HPDE6-E6E7 (cell line): Measurements from ENCODE around the gene CDK14.
"Not testable (repeated sequence)": the region's sequence is repeated elsewhere in the genome, so short reads cannot be mapped to it uniquely, and the experiment has no call there.

Experiments used
- DNase-seq: peaks from one replicate; pipeline ENCODE4 v3.0.0; 2011; ENCODE audit warnings: missing footprints; ENCODE audit errors: extremely low spot score

The CDK14 gene

DNA sequence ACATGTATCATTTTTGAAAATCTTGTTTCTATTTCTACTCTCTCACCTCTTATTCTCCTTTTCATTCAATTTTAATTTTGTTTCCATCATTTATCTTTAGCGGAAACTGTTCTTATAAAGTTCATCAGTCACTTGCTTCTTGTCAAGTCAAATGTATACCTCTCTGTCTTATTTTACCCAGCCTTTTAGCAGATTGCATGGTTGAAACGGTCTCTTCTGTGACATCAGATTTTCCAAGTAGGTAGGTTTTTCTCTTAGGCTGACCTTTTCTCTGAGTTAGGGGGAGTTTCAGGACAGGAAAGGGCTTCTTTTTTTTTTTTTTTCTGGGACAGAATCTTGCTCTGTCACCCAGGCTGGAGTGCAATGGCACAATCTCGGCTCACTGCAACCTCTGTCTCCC, 195.5 kb downstream of the CDK14 start:
- no peak for DNase-seq

DNA sequence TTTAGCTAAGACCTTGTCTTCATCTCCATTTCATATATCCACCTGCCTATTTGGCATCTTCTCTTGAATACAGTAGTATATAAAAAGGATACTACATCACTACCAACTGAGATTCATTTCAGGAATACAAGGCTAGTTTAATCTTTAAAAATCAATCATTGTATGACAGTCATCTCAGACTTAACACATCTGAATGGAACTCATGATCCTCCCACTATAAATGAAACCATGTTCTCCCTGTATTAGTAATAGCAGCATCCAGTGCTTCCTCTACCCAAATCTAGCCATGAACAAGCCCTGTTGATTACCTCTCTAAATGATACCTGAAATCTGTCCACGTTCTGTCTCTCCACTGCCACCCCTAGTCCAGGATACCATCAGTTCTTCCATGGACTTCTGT, 196.2 kb downstream of the CDK14 start:
- DNase-seq: no peak

DNA sequence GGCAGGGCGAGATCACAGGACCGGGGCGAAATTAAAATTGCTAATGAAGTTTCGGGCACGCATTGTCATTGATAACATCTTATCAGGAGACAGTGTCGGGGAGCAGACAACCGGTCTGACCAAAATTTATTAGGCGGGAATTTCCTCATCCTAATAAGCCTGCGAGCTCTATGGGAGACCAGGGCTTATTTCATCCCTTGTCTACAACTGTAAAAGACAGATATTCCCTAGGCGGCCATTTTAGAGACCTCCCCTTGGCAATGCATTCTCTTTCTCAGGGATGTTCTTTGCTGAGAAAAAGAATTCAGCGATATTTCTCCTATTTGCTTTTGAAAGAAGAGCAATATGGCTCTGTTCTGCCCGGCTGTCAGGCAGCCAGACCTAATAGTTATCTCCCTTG, 198.1 kb downstream of the CDK14 start:
- DNase-seq: not testable (repeated sequence)

DNA sequence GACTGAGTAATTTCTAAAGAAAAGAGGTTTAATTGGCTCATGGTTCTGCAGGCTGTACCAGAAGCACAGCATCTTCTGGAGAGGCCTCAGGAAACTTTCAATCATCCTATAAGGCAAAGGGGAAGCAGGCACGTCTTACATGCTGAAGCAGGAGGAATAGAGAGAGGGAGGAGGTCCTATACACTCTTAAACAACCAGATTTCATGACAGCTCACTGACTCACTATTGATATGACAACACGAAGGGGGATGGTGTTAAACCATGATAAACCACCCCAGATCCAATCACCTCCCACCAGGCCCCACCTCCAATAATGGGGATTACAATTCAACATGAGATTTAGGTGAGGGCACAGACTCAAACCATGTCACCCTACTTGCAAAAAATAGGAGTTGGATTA, 201.5 kb downstream of the CDK14 start:
- no peak for DNase-seq

DNA sequence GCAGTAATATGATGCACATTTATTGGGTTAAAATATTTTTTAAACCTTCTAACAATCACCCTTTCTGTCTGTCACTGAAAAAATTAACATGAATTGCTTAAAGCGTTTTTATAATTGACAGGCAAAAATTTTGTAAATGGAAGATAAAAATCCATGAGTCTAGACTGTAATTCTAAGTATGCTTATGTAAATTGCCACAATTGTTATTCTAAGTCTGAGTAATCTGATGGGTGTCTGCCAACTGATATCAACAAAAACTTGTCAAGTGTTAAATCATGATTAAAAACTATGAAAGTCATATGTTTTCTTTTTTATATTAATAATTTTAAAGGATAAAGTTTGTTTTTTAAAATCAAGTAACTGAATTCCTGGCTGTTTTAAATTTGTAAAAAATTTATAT, 208.2 kb downstream of the CDK14 start:
- DNase-seq: no peak

DNA sequence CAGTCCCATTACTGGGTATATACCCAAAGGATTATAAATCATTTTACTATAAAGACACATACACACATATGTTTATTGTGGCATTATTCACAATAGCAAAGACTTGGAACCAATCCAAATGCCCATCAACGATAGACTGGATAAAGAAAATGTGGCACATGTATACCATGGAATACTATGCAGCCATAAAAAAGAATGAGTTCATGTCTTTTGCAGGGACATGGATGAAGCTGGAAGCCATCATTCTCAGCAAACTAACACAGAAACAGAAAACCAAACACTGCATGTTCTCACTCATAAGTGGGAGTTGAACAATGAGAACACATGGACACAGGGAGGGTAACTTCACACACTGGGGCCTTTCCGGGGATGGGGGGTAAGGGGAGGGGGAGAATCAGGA, 219.4 kb downstream of the CDK14 start:
- not testable (repeated sequence) for DNase-seq

DNA sequence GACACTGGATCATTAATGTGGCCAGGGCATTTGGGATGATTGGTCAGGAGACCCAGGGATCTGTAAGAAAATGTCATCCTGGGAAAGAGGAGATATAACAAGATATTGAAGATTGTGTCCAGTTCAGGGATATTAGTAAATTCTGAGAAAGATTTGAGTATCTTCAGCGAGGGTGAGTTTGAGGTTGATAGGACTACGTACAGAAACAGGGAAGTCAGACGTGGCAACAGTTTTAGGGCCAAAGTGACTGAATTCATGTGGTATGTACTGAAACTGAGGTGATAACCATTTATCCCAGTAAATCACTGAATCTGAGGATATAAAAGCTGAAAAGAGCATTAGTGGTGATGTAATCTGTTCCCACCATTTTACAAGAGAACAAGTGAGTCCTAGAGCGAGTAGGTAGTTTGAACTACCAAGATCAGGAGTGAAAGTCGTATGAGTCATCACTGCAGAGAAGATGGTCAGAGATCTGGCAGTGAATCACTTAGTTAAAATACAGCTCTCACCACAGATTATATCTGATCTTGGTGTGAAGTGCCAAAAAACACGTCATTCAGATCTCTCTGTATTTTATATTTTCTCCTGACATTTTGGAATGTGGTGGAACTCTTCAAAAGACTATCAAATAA, 220.5 kb downstream of the CDK14 start:
- DNase-seq: peak; percentile 71

DNA sequence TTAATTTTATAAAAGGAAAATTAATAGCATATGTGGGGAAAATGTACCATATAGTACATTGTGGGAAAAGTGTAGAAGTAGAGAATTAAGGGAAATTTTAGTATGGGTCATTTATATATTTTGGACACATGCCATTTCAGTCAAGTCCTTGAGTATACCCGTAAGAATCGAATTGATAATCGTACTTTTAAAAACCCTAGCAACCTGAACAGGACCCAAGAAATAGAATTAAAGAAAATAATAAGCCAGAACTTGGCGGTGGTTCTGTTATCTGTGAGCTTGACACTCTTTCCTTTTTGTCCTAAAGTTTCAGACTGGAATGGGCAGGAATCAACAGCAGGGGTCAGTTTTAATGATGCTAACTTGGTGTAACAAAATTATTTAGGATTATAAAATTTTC, 221.0 kb downstream of the CDK14 start:
- no peak for DNase-seq

DNA sequence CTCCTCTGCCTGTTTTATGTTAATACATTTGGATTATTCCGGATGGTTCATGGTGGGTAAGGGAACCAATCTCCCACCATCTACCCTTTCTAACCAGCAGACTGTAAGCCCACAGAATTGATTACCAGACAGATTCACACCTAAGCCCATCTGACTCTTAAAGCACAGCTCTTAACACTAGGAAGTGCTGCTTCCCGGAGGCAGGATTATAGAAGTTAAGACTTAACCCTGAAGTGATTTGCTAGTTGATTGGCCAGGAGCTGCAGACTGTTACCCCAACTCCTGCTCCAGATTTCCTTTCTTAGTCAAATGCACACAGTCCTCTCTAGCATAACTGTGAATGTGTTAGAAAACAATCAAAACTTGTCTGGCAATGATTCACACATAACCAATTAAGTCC, 221.7 kb downstream of the CDK14 start:
- no peak for DNase-seq

DNA sequence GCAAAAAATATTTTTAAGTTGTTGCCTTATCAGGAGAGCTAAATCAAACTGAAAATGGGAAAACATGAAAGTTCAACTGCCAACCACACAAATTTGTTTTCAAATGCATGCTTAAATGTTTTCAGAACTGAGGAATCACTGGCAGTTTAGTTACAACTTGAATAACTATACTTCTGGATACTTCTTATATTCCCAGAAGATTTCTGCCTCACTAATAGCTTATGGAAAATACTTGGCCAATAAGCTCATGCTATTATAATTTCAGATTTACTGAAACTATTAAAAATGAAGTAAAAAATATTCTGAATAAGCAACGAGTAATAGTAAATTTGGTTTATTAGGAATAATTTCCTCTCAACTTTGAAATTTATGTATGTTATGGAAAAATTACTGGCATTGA, 222.2 kb downstream of the CDK14 start:
- no peak for DNase-seq

DNA sequence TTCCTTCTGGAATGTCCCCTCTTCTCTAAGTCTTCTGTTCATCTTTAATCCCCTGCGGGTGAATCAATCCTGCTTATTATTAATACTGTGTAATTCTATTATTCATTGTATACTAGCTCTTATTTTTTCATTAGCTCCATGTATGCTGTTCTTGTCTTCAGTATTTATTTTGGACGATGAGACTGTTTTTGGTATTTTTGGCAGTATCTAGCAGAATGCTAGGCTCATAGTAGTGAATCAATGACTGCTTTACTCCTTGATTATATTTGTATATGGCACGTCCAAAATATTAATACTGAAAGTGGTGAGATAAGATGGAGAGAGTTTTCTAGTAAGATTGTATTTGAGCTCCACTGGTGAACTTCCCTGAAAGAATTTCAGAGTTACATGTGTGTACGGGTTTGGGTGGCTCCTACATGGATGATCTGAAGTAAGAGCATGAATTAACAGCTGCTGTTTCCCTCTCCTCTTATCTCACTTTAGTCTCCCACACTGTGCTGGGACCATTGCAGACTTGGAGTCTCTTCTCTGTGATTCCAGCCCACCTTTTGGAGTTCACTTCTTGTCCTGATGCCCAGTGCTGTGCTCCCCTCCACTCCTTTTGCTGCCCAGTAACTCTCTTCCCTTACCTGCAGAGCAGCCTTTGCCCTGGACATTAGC, 226.0 kb downstream of the CDK14 start:
- no peak for DNase-seq

DNA sequence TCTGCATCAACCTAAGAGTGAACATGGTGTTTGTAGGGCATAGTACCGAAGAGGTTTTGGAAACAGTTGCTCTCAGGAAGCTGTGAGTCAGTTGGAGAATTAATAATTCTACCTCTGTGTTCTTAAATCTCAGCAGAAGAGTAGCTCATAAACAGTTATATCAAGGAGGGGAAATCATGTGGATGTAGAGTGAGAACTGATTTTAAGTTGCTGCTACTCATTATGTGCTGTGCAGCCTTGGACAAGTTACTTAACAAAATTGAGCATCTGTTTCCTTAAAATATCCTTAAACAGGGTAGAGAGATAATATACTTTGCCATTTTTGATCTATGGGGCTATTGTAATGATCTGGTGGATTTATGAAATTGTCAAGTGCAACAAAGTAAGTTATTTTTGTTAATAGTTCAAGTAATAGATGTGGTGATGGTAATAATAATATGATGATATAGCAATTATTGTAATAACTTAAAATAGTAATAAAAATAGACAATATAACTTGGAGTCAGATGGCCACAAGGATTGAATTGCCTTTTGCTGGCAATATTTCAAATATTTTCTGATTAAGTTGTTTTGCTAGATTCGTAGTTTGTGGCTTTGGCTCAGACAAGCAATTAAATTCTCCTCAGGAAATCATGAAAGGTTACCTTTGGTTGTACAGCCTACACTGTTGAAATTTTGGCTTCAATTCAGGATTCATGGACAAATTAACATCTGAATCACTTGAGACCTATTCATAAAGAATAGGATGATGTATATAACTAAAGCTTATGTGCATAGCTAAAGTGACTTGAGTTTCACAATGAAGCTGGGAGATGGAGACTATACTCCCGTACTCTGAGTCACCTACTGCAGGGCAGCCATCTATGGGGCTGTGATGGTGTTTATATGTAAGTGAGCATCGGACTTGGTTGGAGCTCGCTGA, 228.5 kb downstream of the CDK14 start:
- DNase-seq: peak; percentile 19

DNA sequence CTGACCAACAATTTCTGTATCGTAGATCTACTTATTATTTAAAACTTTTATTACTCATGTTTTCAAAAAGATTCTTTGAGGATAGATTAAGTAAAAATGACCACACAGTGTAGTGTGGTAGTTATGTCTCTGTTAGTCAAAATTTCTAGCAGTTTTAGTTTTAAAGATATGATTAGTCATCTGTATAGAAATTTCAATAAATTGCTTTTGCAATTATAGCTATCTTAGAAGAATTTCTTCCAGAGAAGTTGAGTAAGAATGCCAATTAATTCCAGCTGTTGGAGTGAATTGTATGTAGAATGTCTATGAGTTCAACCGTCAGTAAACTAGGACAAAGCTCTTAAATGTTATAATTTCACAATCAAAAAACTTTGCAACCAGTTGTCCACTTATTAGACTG, 229.7 kb downstream of the CDK14 start:
- no peak for DNase-seq

DNA sequence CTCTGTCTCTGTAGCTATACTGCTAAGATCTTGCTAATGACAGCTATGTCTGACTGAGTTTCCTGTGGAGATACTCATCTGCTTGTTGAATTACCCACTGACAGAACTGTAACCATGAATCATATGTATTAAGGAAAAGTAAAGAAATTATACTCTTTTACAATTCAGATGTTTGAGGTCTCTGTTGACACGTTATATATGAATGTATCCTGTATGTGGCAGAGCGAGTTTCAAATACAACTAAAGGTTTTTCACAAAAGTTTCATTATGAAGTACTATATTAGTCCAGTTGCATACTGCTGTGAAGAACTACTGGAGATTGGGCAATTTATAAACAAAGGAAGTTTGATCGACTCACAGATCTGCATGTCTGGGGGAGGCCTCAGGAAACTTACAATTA, 232.5 kb downstream of the CDK14 start:
- DNase-seq: no peak

DNA sequence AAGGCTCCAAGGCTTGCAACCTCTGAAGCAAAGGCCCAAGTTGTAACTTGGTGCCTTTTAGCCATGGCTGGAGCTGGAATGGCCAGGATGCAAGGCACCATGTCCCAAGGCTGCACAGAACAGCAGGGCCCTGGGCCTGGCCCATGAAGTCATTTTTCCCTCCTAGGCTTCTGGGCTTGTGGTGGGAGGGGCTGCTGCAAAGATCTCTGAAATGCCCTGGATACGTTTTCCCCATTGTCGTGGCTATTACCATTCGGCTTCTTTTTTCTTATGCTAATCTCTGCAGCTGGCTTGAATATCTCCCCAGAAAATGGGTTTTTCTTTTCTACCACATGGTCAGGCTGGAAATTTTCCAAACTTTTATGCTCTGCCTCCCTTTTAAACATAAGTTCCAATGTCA, 234.2 kb downstream of the CDK14 start:
- no peak for DNase-seq

DNA sequence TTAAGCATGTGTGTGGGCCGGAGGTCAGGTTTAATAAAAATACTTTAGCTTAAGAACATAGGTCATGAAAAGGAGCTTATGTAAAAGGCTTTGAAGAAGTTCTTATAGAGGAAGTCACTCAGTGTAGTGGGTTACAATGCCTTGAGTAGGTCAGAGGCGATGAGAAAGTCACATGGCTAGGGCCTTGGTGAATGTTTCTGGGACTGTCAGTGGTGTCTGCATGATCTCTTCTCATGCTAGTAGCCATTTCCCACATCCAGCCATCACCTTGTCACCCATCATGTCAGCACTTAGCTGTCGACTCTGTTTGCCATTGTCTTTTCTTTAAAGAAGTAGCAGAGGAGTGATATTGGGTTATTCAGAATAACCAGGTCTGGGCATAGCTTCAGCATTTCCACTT, 236.6 kb downstream of the CDK14 start:
- DNase-seq: no peak

DNA sequence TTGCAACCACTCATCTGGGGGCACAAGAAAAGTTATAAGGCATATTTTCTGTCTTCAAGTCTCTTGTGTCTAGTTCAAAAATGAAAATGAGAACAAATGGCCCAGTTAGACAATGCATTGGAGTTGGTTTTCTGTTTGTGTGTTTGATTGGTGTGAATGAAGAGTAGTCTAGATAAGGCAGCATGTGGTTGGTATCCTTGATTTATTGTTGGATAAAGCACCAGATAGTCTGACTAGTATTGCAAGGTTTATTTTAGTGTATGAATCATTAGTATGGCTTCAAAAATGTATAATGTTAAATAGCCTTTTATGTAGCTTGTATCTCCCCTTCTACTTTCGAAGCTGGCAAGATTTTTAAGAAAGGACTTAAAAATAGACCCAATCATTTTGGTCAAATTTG, 237.3 kb downstream of the CDK14 start:
- no peak for DNase-seq

DNA sequence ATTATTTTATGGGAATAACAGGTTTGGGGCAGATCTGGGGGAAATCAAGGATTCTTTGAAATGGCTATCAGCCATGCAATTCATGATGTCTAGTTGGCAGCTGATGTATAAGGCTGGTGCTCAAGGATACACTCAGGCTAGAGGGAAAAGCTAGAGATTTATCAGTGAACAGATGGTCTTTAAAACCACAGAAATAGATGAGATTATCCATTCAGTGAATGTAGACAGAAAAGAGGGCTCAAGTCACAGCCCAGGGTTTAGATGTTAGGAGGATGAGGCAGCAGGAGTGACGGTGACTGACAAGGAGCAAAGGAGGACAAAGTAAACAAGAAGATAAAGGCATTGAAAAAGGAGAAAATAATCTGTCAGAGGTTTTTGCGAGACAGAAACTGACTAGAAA, 238.7 kb downstream of the CDK14 start:
- no peak for DNase-seq

DNA sequence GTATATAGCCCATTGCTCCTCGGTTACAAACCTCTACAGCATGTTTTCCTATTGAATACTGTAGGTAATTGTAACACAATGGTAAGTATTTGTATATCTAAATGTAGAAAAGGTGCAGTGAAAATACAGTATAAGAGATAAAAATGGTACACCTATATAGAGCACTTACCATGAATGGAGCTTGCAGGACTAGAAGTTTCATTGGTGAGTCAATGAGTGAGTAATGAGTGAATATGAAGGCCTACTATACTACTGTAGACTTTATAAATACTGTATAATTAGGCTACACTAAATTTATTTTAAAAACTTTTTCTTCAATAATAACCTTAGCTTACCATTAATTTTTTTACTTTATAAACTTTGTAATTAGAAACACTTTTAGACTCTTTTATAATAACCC, 239.7 kb downstream of the CDK14 start:
- no peak for DNase-seq

DNA sequence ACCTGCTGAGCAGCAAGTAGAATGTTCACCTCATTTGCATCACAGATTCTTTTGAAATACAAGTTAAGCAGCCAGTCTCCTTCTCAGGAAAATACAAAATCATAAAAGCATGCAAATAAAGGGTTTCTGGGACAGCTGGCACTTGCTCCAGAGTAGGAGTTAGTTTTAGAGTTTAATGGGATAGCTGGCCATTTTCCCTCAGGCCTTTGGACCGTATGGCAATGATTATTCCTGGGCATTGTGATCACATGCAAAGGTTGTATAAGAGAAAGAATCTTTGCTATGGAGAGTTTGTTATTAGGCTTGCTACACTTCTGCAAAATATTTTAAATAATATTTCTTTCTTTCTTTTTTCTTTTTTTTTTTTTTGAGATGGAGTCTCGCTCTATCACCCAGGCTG, 240.8 kb downstream of the CDK14 start:
- DNase-seq: no peak

DNA sequence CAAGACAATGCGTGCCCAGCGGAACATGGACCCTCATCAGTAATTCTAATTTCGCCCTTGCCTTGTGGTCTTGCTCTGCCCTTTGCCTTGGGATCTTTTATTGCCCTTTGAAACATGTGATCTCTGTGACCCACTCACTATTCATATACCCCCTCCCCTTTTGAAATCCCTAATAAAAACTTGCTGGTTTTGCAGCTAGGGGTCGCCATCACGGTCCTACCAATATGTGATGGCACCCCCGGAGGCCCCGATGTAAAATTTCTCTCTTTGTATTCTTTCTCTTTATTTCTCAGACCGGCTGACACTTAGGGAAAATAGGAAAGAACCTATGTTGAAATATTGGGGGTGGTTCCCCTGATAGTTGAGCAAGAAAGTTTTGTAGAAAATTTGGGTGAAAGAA, 242.7 kb downstream of the CDK14 start:
- DNase-seq: no peak

DNA sequence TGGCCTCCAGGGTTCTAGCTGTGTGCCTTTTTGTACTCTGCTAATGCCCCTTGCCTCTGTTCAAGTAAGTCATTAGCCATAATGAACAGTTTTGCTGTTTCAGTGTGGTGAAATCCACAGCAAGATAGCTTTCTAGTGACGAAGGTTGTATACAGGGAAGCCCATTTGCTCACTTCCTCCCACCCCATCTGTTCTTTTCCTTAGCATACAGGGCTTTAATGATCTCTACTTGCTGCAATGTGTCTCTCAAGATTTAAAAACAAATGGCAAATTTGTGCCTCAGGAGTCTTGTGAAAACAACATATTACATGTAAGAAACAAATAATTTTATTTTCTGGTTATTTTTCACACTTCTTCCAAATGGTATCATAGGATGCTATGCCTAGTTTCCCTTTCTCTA, 243.2 kb downstream of the CDK14 start:
- DNase-seq: no peak

DNA sequence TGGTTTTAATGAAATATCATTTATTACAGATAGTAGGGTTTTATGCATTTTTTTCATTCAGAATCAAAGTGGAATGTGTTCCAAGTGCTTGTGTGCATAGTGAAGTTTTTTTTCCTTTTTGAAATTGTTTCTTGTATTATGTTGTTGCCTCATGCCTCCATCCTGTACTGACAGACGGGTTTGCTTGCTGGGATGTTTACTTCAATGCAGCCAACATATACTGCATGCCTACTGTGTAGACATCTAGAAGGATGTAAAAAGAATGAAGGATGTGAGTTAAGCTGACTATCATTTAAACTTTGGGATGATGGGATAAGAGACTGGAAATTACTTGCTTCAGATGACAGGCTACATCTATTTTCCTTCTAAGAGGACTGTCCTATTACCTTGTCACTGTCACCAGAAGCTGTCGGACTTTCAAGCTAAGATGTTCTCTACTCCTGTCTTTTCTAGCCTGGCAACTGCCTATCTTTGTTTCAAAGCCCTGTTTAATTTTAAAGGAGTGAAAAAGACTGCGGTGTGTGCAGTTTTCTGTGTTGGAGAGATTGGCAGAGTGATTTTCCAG, 243.7 kb downstream of the CDK14 start:
- DNase-seq: no peak
